Gastrocnemius medialis (tissue), 4 donors: Measurements from ENCODE around the gene ETS2.

ENCODE experiments used
- POLR2A ChIP-seq, 2 donors: fragments of 450-650 bp; IDR thresholded peaks; one replicate each; pipeline ENCODE4 v1.6.1; 2017; ENCODE audit warnings: antibody characterized with exemption in 2 of 2, mild to moderate bottlenecking in 2 of 2, moderate library complexity in 2 of 2
- TF ChIP-seq, protein P1 (sequence below), 5 experiments: fragments of 450-650 bp in 3 of 5; fragments of 200-600 bp in 2 of 5; sonication (generic) in 2 of 5; IDR thresholded peaks in 4 of 5; conservative IDR thresholded peaks in 1 of 5; 1 replicate in 4 of 5; 2 replicates in 1 of 5; pipeline ENCODE4 v1.5.1; 2016 to 2019; ENCODE audit warnings: antibody characterized with exemption in 5 of 5, mild to moderate bottlenecking in 3 of 5, moderate library complexity in 3 of 5

DNA sequence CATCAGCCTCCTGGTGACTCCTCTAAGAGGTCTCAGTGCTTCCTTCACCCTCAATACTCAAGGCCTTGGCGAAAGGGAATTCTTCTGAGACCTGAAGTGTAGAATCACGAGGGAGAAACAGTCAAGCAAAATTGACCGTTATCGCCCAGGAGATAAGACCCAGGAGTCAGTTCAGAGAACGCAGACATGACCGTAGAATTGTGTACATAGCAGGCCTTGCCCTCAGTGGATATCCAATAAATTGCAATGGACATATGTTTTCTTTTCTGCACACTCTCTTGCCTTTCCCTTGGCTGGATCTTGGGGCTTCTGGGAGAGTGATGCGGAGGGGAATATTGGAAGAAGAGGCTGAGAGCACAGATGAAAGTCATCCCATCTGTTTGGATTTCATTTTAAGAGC, 15.7 kb upstream of the ETS2 start:
- TF ChIP-seq, protein P1, sequence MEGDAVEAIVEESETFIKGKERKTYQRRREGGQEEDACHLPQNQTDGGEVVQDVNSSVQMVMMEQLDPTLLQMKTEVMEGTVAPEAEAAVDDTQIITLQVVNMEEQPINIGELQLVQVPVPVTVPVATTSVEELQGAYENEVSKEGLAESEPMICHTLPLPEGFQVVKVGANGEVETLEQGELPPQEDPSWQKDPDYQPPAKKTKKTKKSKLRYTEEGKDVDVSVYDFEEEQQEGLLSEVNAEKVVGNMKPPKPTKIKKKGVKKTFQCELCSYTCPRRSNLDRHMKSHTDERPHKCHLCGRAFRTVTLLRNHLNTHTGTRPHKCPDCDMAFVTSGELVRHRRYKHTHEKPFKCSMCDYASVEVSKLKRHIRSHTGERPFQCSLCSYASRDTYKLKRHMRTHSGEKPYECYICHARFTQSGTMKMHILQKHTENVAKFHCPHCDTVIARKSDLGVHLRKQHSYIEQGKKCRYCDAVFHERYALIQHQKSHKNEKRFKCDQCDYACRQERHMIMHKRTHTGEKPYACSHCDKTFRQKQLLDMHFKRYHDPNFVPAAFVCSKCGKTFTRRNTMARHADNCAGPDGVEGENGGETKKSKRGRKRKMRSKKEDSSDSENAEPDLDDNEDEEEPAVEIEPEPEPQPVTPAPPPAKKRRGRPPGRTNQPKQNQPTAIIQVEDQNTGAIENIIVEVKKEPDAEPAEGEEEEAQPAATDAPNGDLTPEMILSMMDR (IDR thresholded peaks at IDR 0.05 in 4 of 5, conservative IDR thresholded peaks at IDR 0.05 in 1 of 5): no peak
- no peak for TF ChIP-seq POLR2A (IDR thresholded peaks at IDR 0.05)
